ENCODE data around the gene ORM2.
A peak's percentile ranks its signal among the peaks of the same experiment; 100 is the strongest.

Gene ORM2

GRCh38 chr9:114350636-114351401, 21.1 kb downstream of the ORM2 start:
- no peak for DNase-seq

- DNase-seq: no peak
Measured at GRCh38 chr9:114351932-114352331, 22.3 kb downstream of the ORM2 start.

GRCh38 chr9:114355821-114356220, 26.2 kb downstream of the ORM2 start:
- DNase-seq: no peak

- no peak for DNase-seq
Measured at GRCh38 chr9:114356792-114357191, 27.1 kb downstream of the ORM2 start.

GRCh38 chr9:114357360-114357759, 27.7 kb downstream of the ORM2 start:
- no peak for DNase-seq

- no peak for DNase-seq
Measured at GRCh38 chr9:114357911-114358328, 28.3 kb downstream of the ORM2 start.

- DNase-seq: no peak
Measured at GRCh38 chr9:114359801-114360200, 30.1 kb downstream of the ORM2 start.

- DNase-seq: no peak
Measured at GRCh38 chr9:114361542-114361941, 31.9 kb downstream of the ORM2 start.

- DNase-seq: no peak
Measured at GRCh38 chr9:114362394-114362793, 32.7 kb downstream of the ORM2 start.

GRCh38 chr9:114363424-114363823, 33.8 kb downstream of the ORM2 start:
- no peak for DNase-seq

GRCh38 chr9:114364134-114365041, 34.7 kb downstream of the ORM2 start:
- peak; percentile 75 for DNase-seq

GRCh38 chr9:114365194-114365593, 35.5 kb downstream of the ORM2 start:
- no peak for DNase-seq

- DNase-seq: peak; percentile 93
Measured at GRCh38 chr9:114366334-114367128, 36.9 kb downstream of the ORM2 start.

GRCh38 chr9:114367366-114367765, 37.7 kb downstream of the ORM2 start:
- DNase-seq: no peak

- no peak for DNase-seq
Measured at GRCh38 chr9:114367772-114368569, 38.3 kb downstream of the ORM2 start.

GRCh38 chr9:114369216-114370130, 39.8 kb downstream of the ORM2 start:
- DNase-seq: no peak

GRCh38 chr9:114370251-114370967, 40.7 kb downstream of the ORM2 start:
- DNase-seq: no peak

GRCh38 chr9:114370968-114371320, 41.3 kb downstream of the ORM2 start:
- no peak for DNase-seq

GRCh38 chr9:114371343-114371944, 41.8 kb downstream of the ORM2 start:
- DNase-seq: no peak

Measured in fibroblast of skin of scalp (primary cell).